Caco-2 (cell line): ENCODE measurements around the gene ALX3. TPM values are rescaled to one million over a fixed set of nuclear protein-coding genes. Genes with fewer than 3 reads are reported as not detected.

Source experiments
- BruUV-seq: library from RNA; stranded (reverse); fragments of 400-500 nt; replicated peaks from 2 replicates; lab custom pipeline; 2021; lab: Mats Ljungman, UMichigan
- CTCF ChIA-PET: fragments of 300-600 bp; sonication (Branson Sonifier 250); formaldehyde crosslinking; loops from one replicate; lab custom pipeline; 2022; ENCODE audit warnings: antibody characterized with exemption; lab: Charles Lee
- POLR2A ChIA-PET: fragments of 300-600 bp; sonication (Branson Sonifier 250); formaldehyde crosslinking; loops from one replicate; lab custom pipeline; 2022; ENCODE audit warnings: antibody characterized with exemption; lab: Charles Lee
- DNase-seq, 2 experiments: peaks; one replicate each; pipeline versions ENCODE4 v3.0.0 to v3.0.0-alpha.2; 2020 to 2022
- H3K27me3 ChIP-seq: replicated peaks from 2 replicates; pipeline ENCODE4 v1.6.0; 2011; ENCODE audit warnings: low read length; ENCODE audit not compliant: control insufficient read depth, insufficient read depth
- H3K36me3 ChIP-seq: 2 replicates; pipeline ENCODE4 v1.5.1; 2011; ENCODE audit warnings: low read length; ENCODE audit not compliant: control insufficient read depth, insufficient read depth
- H3K4me1 ChIP-seq: fragments of 250-450 bp; sonication (Bioruptor Pico); 2 replicates; pipeline ENCODE4 v1.5.1; 2020; ENCODE audit warnings: mild to moderate bottlenecking
- H3K4me3 ChIP-seq: 2 replicates; pipeline ENCODE4 v1.5.1; 2011; ENCODE audit warnings: low read depth, mild to moderate bottlenecking, control low read depth, low read length
- H3K9me3 ChIP-seq: fragments of 250-450 bp; sonication (Bioruptor Pico); 2 replicates; pipeline ENCODE4 v1.5.1; 2020; ENCODE audit warnings: mild to moderate bottlenecking, moderate library complexity
- H3K27ac Mint-ChIP-seq: one replicate; pipeline ENCODE4 v1.8.0; 2022; ENCODE audit warnings: mixed read lengths; ENCODE audit not compliant: unreplicated experiment
- H3K27me3 Mint-ChIP-seq: one replicate; pipeline ENCODE4 v1.8.0; 2022; ENCODE audit warnings: mixed read lengths; ENCODE audit not compliant: insufficient read depth, unreplicated experiment
- H3K36me3 Mint-ChIP-seq: one replicate; pipeline ENCODE4 v1.8.0; 2022; ENCODE audit warnings: mild to moderate bottlenecking, mixed read lengths; ENCODE audit not compliant: insufficient read depth, unreplicated experiment
- H3K4me1 Mint-ChIP-seq: one replicate; pipeline ENCODE4 v1.8.0; 2022; ENCODE audit warnings: low read depth, mixed read lengths; ENCODE audit not compliant: unreplicated experiment
- H3K4me3 Mint-ChIP-seq: one replicate; pipeline ENCODE4 v1.8.0; 2022; ENCODE audit warnings: mild to moderate bottlenecking, moderate library complexity, mixed read lengths; ENCODE audit not compliant: unreplicated experiment
- H3K9me3 Mint-ChIP-seq: one replicate; pipeline ENCODE4 v1.8.0; 2022; ENCODE audit warnings: mixed read lengths; ENCODE audit not compliant: unreplicated experiment
- CTCF ChIP-seq, 2 experiments: fragments of 200-600 bp in 1 of 2; IDR thresholded peaks; 1 replicate in 1 of 2; 2 replicates in 1 of 2; pipeline versions ENCODE4 v1.5.1 to v1.8.0; 2011 to 2022; ENCODE audit warnings: antibody characterized with exemption in 1 of 2, control low read depth in 1 of 2, inconsistent platforms in 1 of 2, low read depth in 1 of 2, low read length in 1 of 2, mild to moderate bottlenecking in 1 of 2, moderate library complexity in 1 of 2; ENCODE audit not compliant: insufficient read depth in 1 of 2, severe bottlenecking in 1 of 2, unreplicated experiment in 1 of 2
- intact Hi-C: fragments of 100-400 bp; cut with micrococcal nuclease; formaldehyde crosslinking; loops from one replicate; pipeline ENCODE4 v1.10.0; 2022; ENCODE audit not compliant: unreplicated experiment
- total RNA-seq: library from RNA; stranded (reverse); gene quantifications from 2 replicates; pipeline ENCODE4 v1.2.3, GENCODE V29; 2022

Gene ALX3
- total RNA-seq, 1 experiment from 2014 or later = not detected

GRCh38 chr1:110063781-110064180, 6.7 kb downstream of the ALX3 start:
- no TSS peak for BruUV-seq
- no peak for TF ChIP-seq CTCF (IDR thresholded peaks at IDR 0.05; ENCODE audit: insufficient read depth in 1 of 2, low read depth in 1 of 2, low read length in 1 of 2, severe bottlenecking in 1 of 2, unreplicated experiment in 1 of 2)
- H3K27ac Mint-ChIP-seq = no peak overlapping the region

GRCh38 chr1:110062612-110063011, 7.9 kb downstream of the ALX3 start:
- Histone ChIP-seq H3K4me3 (no peak overlapping the region), H3K27me3 (no peaks in the 10 kb centered on the region), H3K4me1 (no peaks in the 10 kb centered on the region), H3K9me3 (no peaks in the 10 kb centered on the region), H3K36me3 (peaks cover 1% of the 10 kb centered on the region; the same call in 1 of the 2 replicates)
- no peak overlapping the region for H3K4me3 Mint-ChIP-seq
- no peaks in the 10 kb centered on the region for H3K9me3 Mint-ChIP-seq
- intact Hi-C loops = no loop called here
- no TSS peak for BruUV-seq
- TF ChIP-seq CTCF (IDR thresholded peaks at IDR 0.05; ENCODE audit: insufficient read depth in 1 of 2, low read depth in 1 of 2, low read length in 1 of 2, severe bottlenecking in 1 of 2, unreplicated experiment in 1 of 2) = no peak
- POLR2A ChIA-PET = no interaction called here
- H3K27me3 Mint-ChIP-seq = no peaks in the 10 kb centered on the region
- no peak overlapping the region for H3K27ac Mint-ChIP-seq
- H3K4me1 Mint-ChIP-seq = no peaks in the 10 kb centered on the region
- peaks cover 21% of the 10 kb centered on the region for H3K36me3 Mint-ChIP-seq
- CTCF ChIA-PET = interaction anchor here (0.6 kb wide), 1 partner anchor 17 kb away, joined by 9 read pairs; no protein-coding TSS in a partner anchor
- DNase-seq = no peak

More at GRCh38 chr1:110063781-110064180, 6.7 kb downstream of the ALX3 start:
- no peaks in the 10 kb centered on the region for H3K27me3 ChIP-seq
- no peak overlapping the region for H3K4me3 ChIP-seq
- POLR2A ChIA-PET = no interaction called here
- Mint-ChIP-seq H3K4me3 (no peak overlapping the region), H3K27me3 (no peaks in the 10 kb centered on the region), H3K36me3 (peaks cover 14% of the 10 kb centered on the region), H3K4me1 (no peaks in the 10 kb centered on the region), H3K9me3 (no peaks in the 10 kb centered on the region)
- no peaks in the 10 kb centered on the region for H3K9me3 ChIP-seq
- H3K36me3 ChIP-seq = peaks cover 1% of the 10 kb centered on the region; the same call in 1 of the 2 replicates
- H3K4me1 ChIP-seq = no peaks in the 10 kb centered on the region
- intact Hi-C loops = no loop called here
- CTCF ChIA-PET = no interaction called here
- no peak for DNase-seq

GRCh38 chr1:110061341-110061740, 9.1 kb downstream of the ALX3 start:
- Mint-ChIP-seq H3K36me3 (peaks cover 29% of the 10 kb centered on the region), H3K27me3 (no peaks in the 10 kb centered on the region), H3K27ac (no peak overlapping the region), H3K4me1 (no peaks in the 10 kb centered on the region), H3K4me3 (no peak overlapping the region), H3K9me3 (no peaks in the 10 kb centered on the region)
- no TSS peak for BruUV-seq
- Histone ChIP-seq H3K4me1 (no peaks in the 10 kb centered on the region), H3K36me3 (peaks cover 1% of the 10 kb centered on the region; the same call in 1 of the 2 replicates), H3K27me3 (no peaks in the 10 kb centered on the region), H3K4me3 (no peak overlapping the region), H3K9me3 (no peaks in the 10 kb centered on the region)
- intact Hi-C loops = no loop called here
- ChIA-PET CTCF (no interaction called here), POLR2A (no interaction called here)
- no peak for DNase-seq
- TF ChIP-seq CTCF (IDR thresholded peaks at IDR 0.05; ENCODE audit: insufficient read depth in 1 of 2, low read depth in 1 of 2, low read length in 1 of 2, severe bottlenecking in 1 of 2, unreplicated experiment in 1 of 2) = no peak
